ENCODE data around the gene TUBB. TPM values are rescaled to one million over a fixed set of nuclear protein-coding genes. Genes with fewer than 3 reads are reported as not detected.

Gene TUBB
- total RNA-seq, 1 experiment from 2014 or later, result 1,719 TPM

DNA sequence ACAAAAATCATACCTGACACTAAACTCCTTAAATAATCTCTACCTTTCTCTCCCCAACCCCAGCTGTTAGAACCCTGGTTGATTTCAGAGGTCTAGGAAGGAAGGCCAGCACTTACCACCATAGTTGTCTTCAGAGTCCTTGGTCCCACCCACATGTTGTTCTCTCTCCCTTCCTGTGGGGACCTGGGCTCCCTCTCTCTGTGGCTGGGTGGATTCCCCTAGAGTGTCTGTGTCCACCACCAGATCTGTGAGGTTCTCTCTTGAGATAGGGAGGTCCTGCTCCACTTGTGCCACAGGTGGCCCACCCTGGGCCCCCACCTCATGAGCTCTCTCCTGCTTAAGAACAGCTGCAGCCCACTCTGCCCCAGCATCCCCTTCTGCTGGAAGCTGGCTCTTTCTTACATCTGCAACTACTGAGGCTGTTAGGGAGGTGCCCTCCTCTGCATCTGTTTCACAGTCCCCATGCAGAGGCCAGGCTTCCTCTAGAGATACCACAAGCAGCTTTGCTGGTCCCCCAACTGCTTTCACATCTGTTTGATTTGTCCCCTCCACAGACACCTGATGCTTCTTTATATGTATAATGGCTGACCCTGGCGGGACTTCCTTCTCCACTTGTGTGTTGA lies 8.3 kb upstream of the TUBB start:
- no peaks in the 10 kb centered on the region for H3K9me3 Mint-ChIP-seq
- Histone ChIP-seq H3K23me2 (ENCODE audit: insufficient read length, low read depth, low read length, poor library complexity, severe bottlenecking) (peaks cover 5% of the 10 kb centered on the region), H3T11ph (ENCODE audit: low read length) (no peak overlapping the region), H2BK120ac (ENCODE audit: low read depth, low read length, poor library complexity, severe bottlenecking) (no peak overlapping the region), H3K79me2 (ENCODE audit: insufficient read depth, low read length) (no peaks in the 10 kb centered on the region), H4K20me1 (ENCODE audit: control insufficient read depth, insufficient read depth, insufficient read length) (no peaks in the 10 kb centered on the region), H3K79me1 (ENCODE audit: insufficient read depth, low read depth, low read length, poor library complexity, severe bottlenecking) (no peaks in the 10 kb centered on the region), H3K4me1 (ENCODE audit: insufficient read depth, low read length) (no peaks in the 10 kb centered on the region), H2BK15ac (ENCODE audit: low read depth, low read length) (no peak overlapping the region), H3K4me2 (ENCODE audit: insufficient read depth, insufficient read length, low read length) (no peak overlapping the region), H3K18ac (ENCODE audit: insufficient read length, low read depth, low read length) (no peak overlapping the region), H3K23ac (ENCODE audit: insufficient read length, low read depth, low read length) (no peak overlapping the region), H3K9me3 (ENCODE audit: control insufficient read depth, low read depth, low read length) (no peaks in the 10 kb centered on the region), H3K14ac (ENCODE audit: insufficient read depth, low read length) (no peak overlapping the region), H2AK5ac (ENCODE audit: insufficient read length, low read length) (no peak overlapping the region), H3K9ac (ENCODE audit: extremely low read depth, insufficient read length, low read length) (no peak overlapping the region), H4K8ac (replicated peaks; ENCODE audit: insufficient read length, low read depth, low read length) (no peak overlapping the region), H3K56ac (ENCODE audit: insufficient read length, low read depth, low read length) (no peak overlapping the region), H3K27ac (ENCODE audit: insufficient read length, low read depth, low read length) (no peak overlapping the region), H2BK20ac (ENCODE audit: low read depth, low read length, poor library complexity, severe bottlenecking) (no peak overlapping the region), H3K4ac (ENCODE audit: low read depth, low read length) (no peak overlapping the region), H4K5ac (ENCODE audit: insufficient read length, low read depth, low read length) (no peak overlapping the region), H4K91ac (ENCODE audit: insufficient read length, low read depth, low read length) (no peak overlapping the region), H2BK5ac (ENCODE audit: insufficient read length, low read length) (no peak overlapping the region), H3K27me3 (ENCODE audit: insufficient read depth, low read length) (no peaks in the 10 kb centered on the region), H2BK12ac (ENCODE audit: insufficient read length, low read depth, low read length) (no peak overlapping the region), H2AFZ (ENCODE audit: low read length) (no peak overlapping the region)
- H3K36me3 Mint-ChIP-seq (ENCODE audit: insufficient read depth in 1 of 3, low read depth in 3 of 3), result peaks cover 56 to 79% (median 77%) of the 10 kb centered on the region in 3 experiments; a peak in 6 of 7 replicates
- H3K4me1 Mint-ChIP-seq, result peaks cover 17% of the 10 kb centered on the region in 2 experiments
- DNase-seq, result no peak
- TF ChIP-seq, protein P1, sequence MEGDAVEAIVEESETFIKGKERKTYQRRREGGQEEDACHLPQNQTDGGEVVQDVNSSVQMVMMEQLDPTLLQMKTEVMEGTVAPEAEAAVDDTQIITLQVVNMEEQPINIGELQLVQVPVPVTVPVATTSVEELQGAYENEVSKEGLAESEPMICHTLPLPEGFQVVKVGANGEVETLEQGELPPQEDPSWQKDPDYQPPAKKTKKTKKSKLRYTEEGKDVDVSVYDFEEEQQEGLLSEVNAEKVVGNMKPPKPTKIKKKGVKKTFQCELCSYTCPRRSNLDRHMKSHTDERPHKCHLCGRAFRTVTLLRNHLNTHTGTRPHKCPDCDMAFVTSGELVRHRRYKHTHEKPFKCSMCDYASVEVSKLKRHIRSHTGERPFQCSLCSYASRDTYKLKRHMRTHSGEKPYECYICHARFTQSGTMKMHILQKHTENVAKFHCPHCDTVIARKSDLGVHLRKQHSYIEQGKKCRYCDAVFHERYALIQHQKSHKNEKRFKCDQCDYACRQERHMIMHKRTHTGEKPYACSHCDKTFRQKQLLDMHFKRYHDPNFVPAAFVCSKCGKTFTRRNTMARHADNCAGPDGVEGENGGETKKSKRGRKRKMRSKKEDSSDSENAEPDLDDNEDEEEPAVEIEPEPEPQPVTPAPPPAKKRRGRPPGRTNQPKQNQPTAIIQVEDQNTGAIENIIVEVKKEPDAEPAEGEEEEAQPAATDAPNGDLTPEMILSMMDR (conservative IDR thresholded peaks at IDR 0.05), result no peak
- H3K4me3 Mint-ChIP-seq, result no peak overlapping the region
- no CpG with 5 or more reads among the region's 1 CpG for WGBS (ENCODE audit: extremely low coverage, insufficient read length, low lambda C conversion rate)
- H3K27me3 Mint-ChIP-seq (ENCODE audit: low read depth), result no peaks in the 10 kb centered on the region
- H3K27ac Mint-ChIP-seq, result no peak overlapping the region
